ENCODE results near the gene TNRC6C.
"Not testable (repeated sequence)": the region's sequence is repeated elsewhere in the genome, so short reads cannot be mapped to it uniquely, and the experiment has no call there.

- not testable (repeated sequence) for TF ChIP-seq POU6F1 (CRISPR knock-in tag; IDR thresholded peaks at IDR 0.05; ENCODE audit: borderline replicate concordance, low read depth); TSHZ2 (CRISPR knock-in tag; IDR thresholded peaks at IDR 0.05); RARB (CRISPR knock-in tag; IDR thresholded peaks at IDR 0.05); GLIS3 (CRISPR knock-in tag; IDR thresholded peaks at IDR 0.05); ARNTL (CRISPR knock-in tag; IDR thresholded peaks at IDR 0.05; ENCODE audit: borderline replicate concordance, low read depth)
Observed at GRCh38 chr17:77972271-77972670, 13.8 kb downstream of the TNRC6C start.

Data from SK-N-SH treated with all-trans-retinoic acid at 6 μM for 48 hours (cell line).